ENCODE measurements around the gene GNAO1.

GNAO1 gene

DNA sequence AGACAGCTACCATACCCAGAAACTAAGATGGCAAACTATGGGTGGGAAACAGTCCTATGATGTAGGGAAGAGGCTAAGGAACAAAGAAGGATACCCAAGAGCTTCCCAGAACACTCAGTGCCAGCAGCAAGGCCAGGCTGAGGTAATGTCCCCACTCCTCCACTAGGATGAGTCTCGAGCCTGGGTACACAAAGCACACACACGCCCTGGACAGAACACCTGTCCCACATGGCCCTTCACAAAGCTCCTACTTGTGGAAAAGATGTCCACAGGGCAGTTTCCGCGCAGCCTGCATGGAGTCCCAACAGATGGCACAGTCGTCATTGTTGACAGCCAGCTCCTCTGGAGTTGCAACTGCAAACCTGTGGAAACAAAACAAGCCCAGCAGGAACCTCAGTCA lies 210.2 kb downstream of the GNAO1 start:
- DNase-seq (ENCODE audit: low read depth) = no peak

DNA sequence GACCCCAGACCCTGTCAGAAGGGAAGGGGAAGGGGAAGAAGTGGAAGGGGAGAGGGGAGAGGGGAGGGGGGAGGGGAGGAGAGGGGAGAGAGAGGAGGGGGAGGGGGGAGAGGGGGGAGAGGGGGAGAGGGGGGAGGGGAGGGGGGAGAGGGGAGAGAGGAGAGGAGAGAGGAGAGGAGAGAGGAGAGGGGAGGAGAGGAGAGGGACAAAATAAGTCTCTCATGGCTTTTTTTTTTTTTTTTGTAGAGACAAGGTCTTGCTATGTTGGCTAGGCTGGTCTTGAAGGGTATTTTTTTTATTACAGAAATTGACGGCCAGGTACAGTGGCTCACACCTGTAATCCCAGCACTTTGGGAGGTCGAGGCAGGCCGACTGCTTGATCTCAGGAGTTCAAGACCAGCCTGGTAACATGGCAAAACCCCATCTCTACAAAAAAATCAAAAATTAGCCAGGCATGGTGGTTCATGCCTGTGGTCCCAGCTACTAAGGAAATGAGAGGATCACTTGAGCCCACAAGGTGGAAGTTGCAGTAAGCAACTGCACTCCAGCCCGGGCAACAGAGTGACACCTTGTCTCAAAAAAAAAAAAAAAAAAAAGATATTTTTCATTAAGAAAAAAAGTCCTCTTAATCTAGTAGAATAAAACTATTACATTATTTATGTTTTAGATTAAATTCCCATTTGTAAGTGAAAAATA lies 214.8 kb downstream of the GNAO1 start:
- no peak for DNase-seq (ENCODE audit: low read depth)

Data from activated T-cell treated with anti-CD3 and anti-CD28 coated beads for 48 hours (primary cell).